Panc1 (cell line): Measurements from ENCODE around the gene GPR156. TPM values are rescaled to one million over a fixed set of nuclear protein-coding genes. Genes with fewer than 3 reads are reported as not detected.

Experiments
- ATAC-seq: fragments of 200-7000 bp; cut with Tn5 transposase; 2 replicates; pipeline ENCODE4 v1.9.1; 2020; ENCODE audit warnings: mild to moderate bottlenecking, moderate library complexity
- BruUV-seq: library from RNA; stranded (reverse); fragments of 400-500 nt; replicated peaks from 2 replicates; lab custom pipeline; 2021; lab: Mats Ljungman, UMichigan
- CTCF ChIA-PET: fragments of 300-600 bp; sonication (Branson Sonifier 250); formaldehyde crosslinking; loops from one replicate; lab custom pipeline; 2022; ENCODE audit warnings: antibody characterized with exemption; lab: Charles Lee
- POLR2A ChIA-PET: fragments of 300-600 bp; sonication (Branson Sonifier 250); formaldehyde crosslinking; loops from one replicate; lab custom pipeline; 2022; ENCODE audit warnings: antibody characterized with exemption; lab: Charles Lee
- DNase-seq: peaks from one replicate; pipeline ENCODE4 v3.0.0-alpha.2; 2010; ENCODE audit warnings: low read depth, low spot score
- H3K27ac ChIP-seq: 2 replicates; pipeline ENCODE4 v1.5.1; 2011; ENCODE audit warnings: mild to moderate bottlenecking, low read length, inconsistent platforms
- H3K27me3 ChIP-seq: fragments of 200-500 bp; sonication (Bioruptor generic); 2 replicates; pipeline ENCODE4 v1.6.0; 2014; ENCODE audit warnings: low read length, inconsistent platforms; ENCODE audit not compliant: control insufficient read depth, insufficient read depth
- H3K36me3 ChIP-seq: fragments of 200-500 bp; sonication (Bioruptor generic); 2 replicates; pipeline ENCODE4 v1.5.1; 2014; ENCODE audit warnings: inconsistent platforms, mild to moderate bottlenecking, low read length, moderate library complexity; ENCODE audit not compliant: control insufficient read depth, insufficient read depth
- H3K4me1 ChIP-seq: 2 replicates; pipeline ENCODE4 v1.5.1; 2011; ENCODE audit warnings: inconsistent platforms, mild to moderate bottlenecking, low read length, moderate library complexity; ENCODE audit not compliant: control insufficient read depth, insufficient read depth
- H3K4me3 ChIP-seq, 2 experiments: 2 replicates each; pipeline ENCODE4 v1.5.1; 2011 to 2012; ENCODE audit warnings: low read depth in 2 of 2, low read length in 2 of 2, mild to moderate bottlenecking in 2 of 2, inconsistent platforms in 1 of 2, moderate library complexity in 1 of 2
- H3K9me3 ChIP-seq: fragments of 200-500 bp; sonication (Bioruptor generic); 2 replicates; pipeline ENCODE4 v1.5.1; 2014; ENCODE audit warnings: low read depth, mild to moderate bottlenecking, inconsistent platforms, low read length, moderate library complexity; ENCODE audit not compliant: control insufficient read depth, insufficient read depth
- CTCF ChIP-seq: fragments of 450-650 bp; IDR thresholded peaks from 2 replicates; pipeline ENCODE4 v1.5.1; 2017; ENCODE audit warnings: mild to moderate bottlenecking
- POLR2AphosphoS5 ChIP-seq: IDR thresholded peaks from 2 replicates; pipeline ENCODE4 v1.6.1; 2012; ENCODE audit warnings: mild to moderate bottlenecking, low read depth, low read length, moderate library complexity
- REST ChIP-seq, 2 experiments: IDR thresholded peaks; 2 replicates each; pipeline ENCODE4 v1.6.1; 2011 to 2012; ENCODE audit warnings: low read depth in 2 of 2, control low read depth in 1 of 2, low read length in 1 of 2, mild to moderate bottlenecking in 1 of 2, moderate library complexity in 1 of 2; ENCODE audit not compliant: insufficient read depth in 1 of 2
- SIN3A ChIP-seq: IDR thresholded peaks from 2 replicates; pipeline ENCODE4 v1.6.1; 2012; ENCODE audit warnings: low read depth, mild to moderate bottlenecking, low read length, moderate library complexity, borderline replicate concordance; ENCODE audit not compliant: insufficient read depth
- TCF7L2 ChIP-seq: IDR thresholded peaks from 2 replicates; pipeline ENCODE4 v1.6.1; 2011; ENCODE audit warnings: mild to moderate bottlenecking, low read depth, low read length, inconsistent platforms
- in situ Hi-C: cut with HindIII; loops from 2 replicates; pipeline ENCODE4 v1.10.0; 2016; ENCODE audit warnings: low sequenced_read_pairs, low pct_unique_long_range_greater_than_20kb
- intact Hi-C: fragments of 100-400 bp; cut with micrococcal nuclease; formaldehyde crosslinking; loops from one replicate; pipeline ENCODE4 v1.10.0; 2022; ENCODE audit not compliant: unreplicated experiment
- total RNA-seq: library from RNA; stranded (reverse); gene quantifications from one replicate; pipeline ENCODE4 v1.2.1, GENCODE V29; 2021; ENCODE audit not compliant: unreplicated experiment

GPR156 gene
- total RNA-seq, 1 experiment from 2014 or later: 0.39 TPM

DNA sequence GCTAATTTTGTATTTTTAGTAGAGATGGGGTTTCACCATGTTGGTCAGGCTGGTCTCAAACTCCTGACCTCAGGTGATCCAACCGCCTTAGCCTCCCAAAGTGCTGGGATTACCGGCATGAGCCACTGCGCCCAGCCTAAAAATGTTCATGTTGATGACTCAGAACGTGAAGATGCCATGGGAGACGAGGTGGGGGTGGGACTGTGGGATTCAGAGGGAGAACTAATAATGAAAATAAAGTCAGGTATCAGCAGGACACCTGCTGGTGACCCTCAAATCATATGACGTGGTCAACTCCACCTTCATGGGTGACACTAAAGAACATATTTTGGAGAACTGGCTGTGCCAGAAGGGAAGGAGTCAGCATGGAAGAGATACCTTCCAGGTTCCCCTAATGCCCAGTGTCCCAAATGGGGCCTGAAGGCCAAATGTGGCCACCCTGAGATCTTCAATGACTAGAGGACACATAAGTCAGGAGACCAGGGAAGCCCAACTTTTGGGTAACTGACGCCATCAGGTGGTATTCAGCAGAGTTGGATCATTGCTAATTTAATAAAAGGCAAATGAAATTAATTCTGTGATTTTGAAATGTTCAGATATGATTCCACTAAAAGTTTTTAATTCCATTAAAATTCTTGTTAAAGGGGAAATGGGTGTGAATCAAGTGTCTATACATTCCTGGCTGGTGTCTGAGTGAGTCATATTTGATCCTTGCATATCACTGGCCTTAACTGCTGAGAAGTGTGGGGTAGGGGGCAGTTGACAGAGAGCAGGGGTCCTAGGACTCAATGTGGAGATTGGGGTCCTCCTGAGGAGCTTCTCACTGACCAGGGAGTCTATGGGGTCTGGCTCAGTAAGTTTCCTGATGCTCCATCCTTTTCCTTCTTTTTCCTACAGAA lies 102.2 kb downstream of the GPR156 start:
- ChIA-PET CTCF (interaction anchor here (0.7 kb wide), 1 partner anchor 260 kb away, joined by 4 read pairs; no protein-coding TSS in a partner anchor), POLR2A (no interaction called here)
- peak; percentile 63 for ATAC-seq
- no TSS peak for BruUV-seq
- in situ Hi-C loops: no loop called here
- H3K27me3 ChIP-seq: no peaks in the 10 kb centered on the region; the same call in 1 of the 2 replicates
- no peaks in the 10 kb centered on the region for H3K9me3 ChIP-seq
- H3K36me3 ChIP-seq: no peaks in the 10 kb centered on the region
- no peak overlapping the region for H3K27ac ChIP-seq
- H3K4me1 ChIP-seq: no peaks in the 10 kb centered on the region
- intact Hi-C loops: no loop called here
- no peak for DNase-seq
- TF ChIP-seq TCF7L2 (no peak), REST (IDR thresholded peaks at IDR 0.05; ENCODE audit: insufficient read depth in 1 of 2, low read depth in 2 of 2, low read length in 1 of 2) (no peak), POLR2AphosphoS5 (no peak), SIN3A (no peak), CTCF (peak; percentile 60)
- no peak overlapping the region for H3K4me3 ChIP-seq

DNA sequence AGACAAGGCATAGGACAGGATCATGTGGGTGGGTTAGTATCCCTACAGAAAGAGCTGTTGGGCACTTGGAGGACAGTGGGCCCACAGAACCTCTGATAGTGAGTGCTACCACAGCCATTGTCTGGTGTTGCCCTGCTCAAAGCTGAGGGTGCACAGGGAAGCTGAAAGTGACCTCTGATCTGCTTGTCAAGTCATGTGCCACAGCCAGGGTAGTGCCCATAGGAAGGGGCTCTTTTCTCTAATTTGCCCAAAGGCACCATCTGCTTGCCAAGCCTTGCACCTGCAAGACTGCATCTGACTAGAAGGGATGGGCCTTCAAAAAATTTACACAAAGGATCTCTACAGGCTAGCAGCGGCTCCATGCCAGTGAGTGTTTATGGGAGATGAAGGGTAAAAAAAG lies 103.4 kb downstream of the GPR156 start:
- TF ChIP-seq CTCF: no peak
- TF ChIP-seq TCF7L2: no peak
- TF ChIP-seq SIN3A: no peak
- TF ChIP-seq POLR2AphosphoS5: no peak
- no peak for TF ChIP-seq REST (IDR thresholded peaks at IDR 0.05; ENCODE audit: insufficient read depth in 1 of 2, low read depth in 2 of 2, low read length in 1 of 2)
- no peaks in the 10 kb centered on the region for H3K9me3 ChIP-seq
- ATAC-seq (no peak), DNase-seq (no peak)
- CTCF ChIA-PET: interaction anchor here (0.6 kb wide), 1 partner anchor 507 kb away, joined by 9 read pairs; no protein-coding TSS in a partner anchor
- intact Hi-C loops: no loop called here
- no peaks in the 10 kb centered on the region; the same call in 1 of the 2 replicates for H3K4me1 ChIP-seq
- no peaks in the 10 kb centered on the region; the same call in 1 of the 2 replicates for H3K27me3 ChIP-seq
- BruUV-seq: no TSS peak
- POLR2A ChIA-PET: no interaction called here
- no peaks in the 10 kb centered on the region for H3K36me3 ChIP-seq
- no peak overlapping the region for H3K27ac ChIP-seq
- no peak overlapping the region for H3K4me3 ChIP-seq
- in situ Hi-C loops: no loop called here
